ENCODE measurements around the gene FAM171A1.

DNA sequence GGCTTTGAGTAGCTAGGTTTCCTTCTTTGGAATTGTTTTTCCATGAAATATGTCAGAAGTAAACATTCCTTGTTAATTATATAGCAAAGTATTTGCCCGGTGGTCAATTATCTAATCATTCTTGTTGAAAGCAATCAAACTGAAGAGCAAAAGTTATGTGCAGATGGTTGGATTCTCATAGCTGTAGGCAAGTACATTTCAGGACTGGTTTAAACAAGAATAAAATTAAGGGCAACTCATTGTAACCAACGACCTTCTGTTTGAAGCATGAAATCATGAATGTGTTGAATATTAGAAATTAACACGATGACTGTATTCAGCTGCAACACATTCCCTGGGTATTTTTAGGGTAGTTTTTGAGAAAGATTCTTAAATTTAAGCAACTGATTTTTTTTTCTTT, 140.8 kb downstream of the FAM171A1 start:
- TF ChIP-seq, protein P1, sequence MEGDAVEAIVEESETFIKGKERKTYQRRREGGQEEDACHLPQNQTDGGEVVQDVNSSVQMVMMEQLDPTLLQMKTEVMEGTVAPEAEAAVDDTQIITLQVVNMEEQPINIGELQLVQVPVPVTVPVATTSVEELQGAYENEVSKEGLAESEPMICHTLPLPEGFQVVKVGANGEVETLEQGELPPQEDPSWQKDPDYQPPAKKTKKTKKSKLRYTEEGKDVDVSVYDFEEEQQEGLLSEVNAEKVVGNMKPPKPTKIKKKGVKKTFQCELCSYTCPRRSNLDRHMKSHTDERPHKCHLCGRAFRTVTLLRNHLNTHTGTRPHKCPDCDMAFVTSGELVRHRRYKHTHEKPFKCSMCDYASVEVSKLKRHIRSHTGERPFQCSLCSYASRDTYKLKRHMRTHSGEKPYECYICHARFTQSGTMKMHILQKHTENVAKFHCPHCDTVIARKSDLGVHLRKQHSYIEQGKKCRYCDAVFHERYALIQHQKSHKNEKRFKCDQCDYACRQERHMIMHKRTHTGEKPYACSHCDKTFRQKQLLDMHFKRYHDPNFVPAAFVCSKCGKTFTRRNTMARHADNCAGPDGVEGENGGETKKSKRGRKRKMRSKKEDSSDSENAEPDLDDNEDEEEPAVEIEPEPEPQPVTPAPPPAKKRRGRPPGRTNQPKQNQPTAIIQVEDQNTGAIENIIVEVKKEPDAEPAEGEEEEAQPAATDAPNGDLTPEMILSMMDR (IDR thresholded peaks at IDR 0.05): no peak
- TF ChIP-seq ZFX (IDR thresholded peaks at IDR 0.05; ENCODE audit: borderline replicate concordance): no peak
